Keratinocyte (primary cell): ENCODE measurements around the gene AJAP1. TPM values are rescaled to one million over a fixed set of nuclear protein-coding genes. Genes with fewer than 3 reads are reported as not detected.

ENCODE experiments used
- DNase-seq: peaks from one replicate; pipeline ENCODE4 v3.0.0-alpha.2; 2011; ENCODE audit warnings: low read depth, missing footprints, low spot score
- FAIRE-seq: peaks from 2 replicates; lab custom pipeline; 2011; peaks lifted over from hg19 to GRCh38; lab: Jason Lieb, UNC
- H2AFZ ChIP-seq: 2 replicates; pipeline ENCODE4 v1.6.0; 2012; ENCODE audit warnings: low read length, control low read depth, inconsistent platforms; ENCODE audit not compliant: control insufficient read depth
- H3K27ac ChIP-seq: 2 replicates; pipeline ENCODE4 v1.5.1; 2011; ENCODE audit warnings: low read length; ENCODE audit not compliant: control insufficient read depth, insufficient read depth
- H3K27me3 ChIP-seq: 3 replicates; pipeline ENCODE4 v1.6.0; 2011; ENCODE audit warnings: low read length; ENCODE audit not compliant: control insufficient read depth, insufficient read depth; ENCODE audit errors: extremely low read depth
- H3K36me3 ChIP-seq, 2 experiments: 2 replicates in 1 of 2; 3 replicates in 1 of 2; pipeline ENCODE4 v1.5.1; 2011; ENCODE audit warnings: low read length in 2 of 2, mild to moderate bottlenecking in 1 of 2; ENCODE audit not compliant: control insufficient read depth in 2 of 2, insufficient read depth in 2 of 2; ENCODE audit errors: extremely low read depth in 1 of 2
- H3K4me1 ChIP-seq: 3 replicates; pipeline ENCODE4 v1.5.1; 2011; ENCODE audit warnings: low read length; ENCODE audit not compliant: control insufficient read depth, insufficient read depth; ENCODE audit errors: extremely low read depth
- H3K4me2 ChIP-seq: 3 replicates; pipeline ENCODE4 v1.6.0; 2011; ENCODE audit warnings: low read depth, low read length; ENCODE audit not compliant: control insufficient read depth, insufficient read depth; ENCODE audit errors: extremely low read depth
- H3K4me3 ChIP-seq, 3 experiments: fragments of 200-600 bp in 1 of 3; sonication (generic) in 1 of 3; 2 replicates in 2 of 3; 3 replicates in 1 of 3; pipeline ENCODE4 v1.5.1; 2011 to 2016; ENCODE audit warnings: low read length in 3 of 3, mild to moderate bottlenecking in 3 of 3, control low read depth in 2 of 3, inconsistent platforms in 1 of 3, low read depth in 1 of 3, mixed read lengths in 1 of 3, mixed run types in 1 of 3, moderate library complexity in 1 of 3; ENCODE audit not compliant: control insufficient read depth in 2 of 3, insufficient read depth in 2 of 3; ENCODE audit errors: extremely low read depth in 1 of 3
- H3K79me2 ChIP-seq: 2 replicates; pipeline ENCODE4 v1.6.0; 2012; ENCODE audit warnings: low read length; ENCODE audit not compliant: control insufficient read depth, insufficient read depth
- H3K9ac ChIP-seq: 3 replicates; pipeline ENCODE4 v1.6.0; 2011; ENCODE audit warnings: low read length; ENCODE audit not compliant: control insufficient read depth, insufficient read depth; ENCODE audit errors: extremely low read depth
- H3K9me1 ChIP-seq: 3 replicates; pipeline ENCODE4 v1.6.0; 2011; ENCODE audit warnings: low read length; ENCODE audit not compliant: control insufficient read depth, insufficient read depth; ENCODE audit errors: extremely low read depth
- H3K9me3 ChIP-seq: 2 replicates; pipeline ENCODE4 v1.5.1; 2012; ENCODE audit warnings: low read depth, low read length; ENCODE audit not compliant: control insufficient read depth
- H4K20me1 ChIP-seq: 3 replicates; pipeline ENCODE4 v1.6.0; 2011; ENCODE audit warnings: low read length; ENCODE audit not compliant: control insufficient read depth, insufficient read depth; ENCODE audit errors: extremely low read depth
- EZH2 ChIP-seq: IDR thresholded peaks from one replicate; pipeline ENCODE4 v1.6.1; 2012; ENCODE audit warnings: inconsistent platforms, mild to moderate bottlenecking, low read length, moderate library complexity
- dilution Hi-C: fragments of 300-500 bp; cut with MboI; formaldehyde crosslinking; loops from one replicate; pipeline ENCODE4 v1.7.0; 2020; ENCODE audit warnings: low sequenced_read_pairs; ENCODE audit not compliant: extremely low pct_ligation_motif_present
- polyA plus RNA-seq, 5 experiments: library from polyadenylated mRNA; depleted of rRNA in 3 of 5; stranded (reverse) in 3 of 5; stranded (forward) in 1 of 5; unstranded in 1 of 5; fragments of >200 nt; gene quantifications; 1 replicate in 1 of 5; 2 replicates in 3 of 5; 3 replicates in 1 of 5; pipeline versions ENCODE4 v1.2.1 to v1.2.3, GENCODE V29; 2011 to 2012; ENCODE audit warnings: missing spikeins in 2 of 5, low read depth in 1 of 5, low replicate concordance in 1 of 5
- TF ChIP-seq, protein P1 (sequence below), 3 experiments: IDR thresholded peaks in 1 of 3; conservative IDR thresholded peaks in 1 of 3; optimal IDR thresholded peaks in 1 of 3; 2 replicates in 2 of 3; 3 replicates in 1 of 3; pipeline versions ENCODE3 to v1.5.1; 2011; ENCODE audit warnings: low read length in 3 of 3, mild to moderate bottlenecking in 3 of 3, moderate library complexity in 2 of 3, control low read depth in 1 of 3, inconsistent platforms in 1 of 3; ENCODE audit not compliant: insufficient read depth in 2 of 3; ENCODE audit errors: extremely low read depth in 1 of 3

AJAP1 gene
- polyA plus RNA-seq, 1 donor (not counting 4 experiments of a cell fraction or from before 2014, with no cell fraction given), result 2.2 TPM

DNA sequence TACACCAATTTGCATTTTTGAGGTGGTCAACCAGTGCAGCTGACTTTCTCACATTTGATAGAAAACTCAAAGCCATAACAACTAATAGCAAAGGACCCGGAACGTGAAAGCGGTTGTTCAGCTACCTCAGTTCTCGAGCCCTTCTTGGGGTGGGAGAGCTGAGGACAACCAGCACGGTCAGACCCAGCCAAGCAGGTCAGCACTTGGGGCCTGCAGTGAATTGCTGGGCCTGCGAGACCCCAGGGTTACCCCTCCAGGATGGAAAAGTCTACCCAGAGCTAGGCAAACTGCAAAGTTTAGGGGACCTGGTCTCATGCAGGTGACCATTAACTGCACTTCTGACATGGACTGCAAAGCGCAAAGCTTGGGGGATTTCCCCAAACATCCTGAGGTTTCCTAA lies 23.8 kb upstream of the AJAP1 start:
- H3K27me3 ChIP-seq, result no peaks in the 10 kb centered on the region
- no peaks in the 10 kb centered on the region for H3K36me3 ChIP-seq
- FAIRE-seq (no peak), DNase-seq (no peak)
- H3K9me1 ChIP-seq, result no peaks in the 10 kb centered on the region
- no peak overlapping the region for H3K27ac ChIP-seq
- dilution Hi-C loops, result no loop called here
- TF ChIP-seq, protein P1, sequence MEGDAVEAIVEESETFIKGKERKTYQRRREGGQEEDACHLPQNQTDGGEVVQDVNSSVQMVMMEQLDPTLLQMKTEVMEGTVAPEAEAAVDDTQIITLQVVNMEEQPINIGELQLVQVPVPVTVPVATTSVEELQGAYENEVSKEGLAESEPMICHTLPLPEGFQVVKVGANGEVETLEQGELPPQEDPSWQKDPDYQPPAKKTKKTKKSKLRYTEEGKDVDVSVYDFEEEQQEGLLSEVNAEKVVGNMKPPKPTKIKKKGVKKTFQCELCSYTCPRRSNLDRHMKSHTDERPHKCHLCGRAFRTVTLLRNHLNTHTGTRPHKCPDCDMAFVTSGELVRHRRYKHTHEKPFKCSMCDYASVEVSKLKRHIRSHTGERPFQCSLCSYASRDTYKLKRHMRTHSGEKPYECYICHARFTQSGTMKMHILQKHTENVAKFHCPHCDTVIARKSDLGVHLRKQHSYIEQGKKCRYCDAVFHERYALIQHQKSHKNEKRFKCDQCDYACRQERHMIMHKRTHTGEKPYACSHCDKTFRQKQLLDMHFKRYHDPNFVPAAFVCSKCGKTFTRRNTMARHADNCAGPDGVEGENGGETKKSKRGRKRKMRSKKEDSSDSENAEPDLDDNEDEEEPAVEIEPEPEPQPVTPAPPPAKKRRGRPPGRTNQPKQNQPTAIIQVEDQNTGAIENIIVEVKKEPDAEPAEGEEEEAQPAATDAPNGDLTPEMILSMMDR (optimal IDR thresholded peaks at IDR 0.05 in 1 of 3, IDR thresholded peaks at IDR 0.05 in 1 of 3, conservative IDR thresholded peaks at IDR 0.05 in 1 of 3; ENCODE audit: extremely low read depth in 1 of 3, insufficient read depth in 2 of 3, low read length in 3 of 3), result no peak
- TF ChIP-seq EZH2, result no peak
- H3K4me3 ChIP-seq, result no peak overlapping the region
- no peaks in the 10 kb centered on the region for H3K9me3 ChIP-seq
- H3K9ac ChIP-seq, result no peak overlapping the region
- no peaks in the 10 kb centered on the region for H3K79me2 ChIP-seq
- H4K20me1 ChIP-seq, result no peaks in the 10 kb centered on the region
- no peaks in the 10 kb centered on the region for H3K4me1 ChIP-seq
- no peak overlapping the region for H2AFZ ChIP-seq
- no peak overlapping the region for H3K4me2 ChIP-seq

DNA sequence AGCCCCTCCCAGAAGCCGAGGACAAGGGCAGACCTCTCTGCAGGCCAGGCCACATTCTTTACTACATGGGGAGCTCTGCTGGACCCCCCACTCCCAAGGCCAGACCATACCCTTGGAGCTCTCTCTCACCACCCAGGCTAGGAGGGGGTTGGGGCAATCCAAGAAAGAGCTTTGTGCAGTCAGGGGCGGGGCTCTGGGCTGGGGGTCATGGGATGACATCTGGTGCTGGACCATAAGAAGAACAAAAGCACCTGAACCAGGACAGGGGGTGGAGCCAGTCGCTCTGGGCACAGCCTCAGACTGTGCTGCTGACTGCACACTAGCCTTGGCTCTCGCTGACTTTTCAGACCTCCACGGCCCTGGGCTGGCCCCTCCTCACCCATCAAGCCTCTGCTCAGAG lies 23.1 kb upstream of the AJAP1 start:
- H3K4me1 ChIP-seq, result no peaks in the 10 kb centered on the region
- FAIRE-seq (no peak), DNase-seq (no peak)
- H3K9me1 ChIP-seq, result no peaks in the 10 kb centered on the region
- H3K9ac ChIP-seq, result no peak overlapping the region
- H2AFZ ChIP-seq, result no peak overlapping the region
- no peak overlapping the region for H3K27ac ChIP-seq
- no peaks in the 10 kb centered on the region for H3K79me2 ChIP-seq
- dilution Hi-C loops, result no loop called here
- H3K36me3 ChIP-seq, result no peaks in the 10 kb centered on the region
- no peak overlapping the region for H3K4me3 ChIP-seq
- no peak overlapping the region for H3K4me2 ChIP-seq
- H3K9me3 ChIP-seq, result no peaks in the 10 kb centered on the region
- H4K20me1 ChIP-seq, result no peaks in the 10 kb centered on the region
- no peak for TF ChIP-seq EZH2
- TF ChIP-seq, protein P1 (optimal IDR thresholded peaks at IDR 0.05 in 1 of 3, IDR thresholded peaks at IDR 0.05 in 1 of 3, conservative IDR thresholded peaks at IDR 0.05 in 1 of 3; ENCODE audit: extremely low read depth in 1 of 3, insufficient read depth in 2 of 3, low read length in 3 of 3), result no peak
- no peaks in the 10 kb centered on the region for H3K27me3 ChIP-seq
